CD14-positive monocyte (primary cell): ENCODE measurements around the gene BDH2. TPM values are rescaled to one million over a fixed set of nuclear protein-coding genes. Genes with fewer than 3 reads are reported as not detected.

Source experiments
- DNase-seq, 3 donors: peaks; one replicate each; pipeline ENCODE4 v3.0.0-alpha.2; 2011 to 2022
- H2AFZ ChIP-seq: 2 replicates; pipeline ENCODE4 v1.6.0; 2012; ENCODE audit warnings: mild to moderate bottlenecking, low read depth, low read length, inconsistent platforms; ENCODE audit not compliant: insufficient read depth, poor library complexity, severe bottlenecking
- H3K27ac ChIP-seq, 2 donors: 1 replicate in 1 of 2; 2 replicates in 1 of 2; pipeline ENCODE4 v1.5.1; 2012 to 2013; ENCODE audit warnings: low read length in 2 of 2, control low read depth in 1 of 2, inconsistent platforms in 1 of 2, low read depth in 1 of 2, mild to moderate bottlenecking in 1 of 2
- H3K27me3 ChIP-seq, 2 donors: one replicate each; pipeline versions ENCODE4 v1.6.0 to v1.6.1; 2011 to 2013; ENCODE audit warnings: low read length in 2 of 2; ENCODE audit not compliant: control insufficient read depth in 2 of 2, insufficient read depth in 2 of 2
- H3K36me3 ChIP-seq, 2 donors: replicated peaks in 1 of 2; 1 replicate in 1 of 2; 2 replicates in 1 of 2; pipeline versions ENCODE4 v1.5.1 to v1.6.1; 2012 to 2013; ENCODE audit warnings: low read length in 2 of 2, control low read depth in 1 of 2, inconsistent platforms in 1 of 2, mild to moderate bottlenecking in 1 of 2; ENCODE audit not compliant: insufficient read depth in 2 of 2, control insufficient read depth in 1 of 2
- H3K4me1 ChIP-seq, 2 donors: 1 replicate in 1 of 2; 2 replicates in 1 of 2; pipeline versions ENCODE4 v1.5.1 to v1.6.1; 2012 to 2013; ENCODE audit warnings: low read length in 2 of 2, control low read depth in 1 of 2, inconsistent platforms in 1 of 2, mild to moderate bottlenecking in 1 of 2, moderate library complexity in 1 of 2; ENCODE audit not compliant: insufficient read depth in 2 of 2, control insufficient read depth in 1 of 2
- H3K4me2 ChIP-seq: replicated peaks from 2 replicates; pipeline ENCODE3; 2012; ENCODE audit warnings: low read length, moderate library complexity, mild to moderate bottlenecking; ENCODE audit not compliant: poor library complexity, severe bottlenecking; ENCODE audit errors: extremely low read depth
- H3K4me3 ChIP-seq, 3 experiments: fragments of 200-600 bp in 1 of 3; sonication (generic) in 1 of 3; replicated peaks in 1 of 3; 1 replicate in 2 of 3; 2 replicates in 1 of 3; pipeline ENCODE4 v1.5.1; 2011 to 2013; ENCODE audit warnings: low read length in 3 of 3, mild to moderate bottlenecking in 3 of 3, control low read depth in 2 of 3, low read depth in 2 of 3, inconsistent platforms in 1 of 3, moderate library complexity in 1 of 3
- H3K79me2 ChIP-seq: 2 replicates; pipeline ENCODE4 v1.6.0; 2012; ENCODE audit warnings: mild to moderate bottlenecking, control low read depth, inconsistent platforms, low read length, moderate library complexity; ENCODE audit not compliant: insufficient read depth
- H3K9ac ChIP-seq: 2 replicates; pipeline ENCODE4 v1.6.0; 2017; ENCODE audit warnings: low read length, mild to moderate bottlenecking; ENCODE audit not compliant: insufficient read depth, poor library complexity, severe bottlenecking
- H3K9me3 ChIP-seq, 2 donors: replicated peaks in 1 of 2; 1 replicate in 1 of 2; 2 replicates in 1 of 2; pipeline versions ENCODE4 v1.5.1 to v1.6.1; 2012 to 2013; ENCODE audit warnings: low read length in 2 of 2, control low read depth in 1 of 2; ENCODE audit not compliant: control insufficient read depth in 1 of 2, insufficient read depth in 1 of 2
- H4K20me1 ChIP-seq: 2 replicates; pipeline ENCODE4 v1.6.0; 2012; ENCODE audit warnings: mild to moderate bottlenecking, low read length, control low read depth, moderate library complexity; ENCODE audit not compliant: insufficient read depth
- H3K27ac Mint-ChIP-seq, 7 donors: one replicate each; pipeline ENCODE4 v1.8.0; 2020; ENCODE audit warnings: mild to moderate bottlenecking in 7 of 7, mixed read lengths in 7 of 7, moderate library complexity in 6 of 7, inconsistent platforms in 2 of 7
- H3K27me3 Mint-ChIP-seq, 3 donors: one replicate each; pipeline ENCODE4 v1.8.0; 2021 to 2022; ENCODE audit warnings: low read depth in 3 of 3, mild to moderate bottlenecking in 3 of 3, mixed read lengths in 3 of 3, moderate library complexity in 3 of 3, inconsistent platforms in 1 of 3
- H3K36me3 Mint-ChIP-seq, 2 donors: one replicate each; pipeline ENCODE4 v1.8.0; 2020; ENCODE audit warnings: mixed read lengths in 2 of 2, inconsistent platforms in 1 of 2, mild to moderate bottlenecking in 1 of 2
- H3K4me1 Mint-ChIP-seq: one replicate; pipeline ENCODE4 v1.8.0; 2020; ENCODE audit warnings: mild to moderate bottlenecking, mixed read lengths
- H3K4me3 Mint-ChIP-seq, 2 donors: one replicate each; pipeline ENCODE4 v1.8.0; 2020; ENCODE audit warnings: mild to moderate bottlenecking in 2 of 2, mixed read lengths in 2 of 2, moderate library complexity in 1 of 2
- H3K9me3 Mint-ChIP-seq, 7 donors: one replicate each; pipeline ENCODE4 v1.8.0; 2020 to 2022; ENCODE audit warnings: mixed read lengths in 7 of 7, mild to moderate bottlenecking in 6 of 7, moderate library complexity in 6 of 7, inconsistent platforms in 2 of 7
- CTCF ChIP-seq: fragments of 200-600 bp; IDR thresholded peaks from one replicate; pipeline ENCODE4 v1.8.0; 2022; ENCODE audit warnings: antibody characterized with exemption, mild to moderate bottlenecking
- WGBS: methylation state at CpG from one replicate; pipeline ENCODE4 v1.1.5; 2013; ENCODE audit warnings: missing lambda C conversion rate; ENCODE audit not compliant: insufficient coverage; 5-methylcytosine and 5-hydroxymethylcytosine counted together
- intact Hi-C, 2 donors: fragments of 100-400 bp; cut with micrococcal nuclease; formaldehyde crosslinking; loops; one replicate each; pipeline versions ENCODE4 v1.15.0 to v1.15.1; 2023
- polyA plus RNA-seq, 3 donors: library from polyadenylated mRNA; depleted of rRNA in 1 of 3; unstranded in 2 of 3; stranded (reverse) in 1 of 3; fragments of 300-500 nt in 2 of 3; fragments of >200 nt in 1 of 3; fragmentation: Illumina TruSeq in 2 of 3; gene quantifications; 1 replicate in 2 of 3; 2 replicates in 1 of 3; pipeline ENCODE4 v1.2.3, GENCODE V29; 2012 to 2021

Gene BDH2
- polyA plus RNA-seq, 3 donors: 6.2 to 8.5 (median 6.8) TPM

GRCh38 chr4:103075894-103076746 lies 23.5 kb downstream of the BDH2 start:
- Histone ChIP-seq H2AFZ (peak overlapping the region; percentile 89), H3K4me3 (peak overlapping the region; percentile 42 to 72 (median 46)), H3K9ac (peak overlapping the region; percentile 65), H3K9me3 (no peaks in the 10 kb centered on the region), H3K27ac (peak overlapping the region in 1 of 2 donors; percentile 0), H3K27me3 (peaks cover 3 to 12% of the 10 kb centered on the region in 2 donors), H3K4me1 (peaks cover 25 to 33% of the 10 kb centered on the region in 2 donors), H3K79me2 (no peaks in the 10 kb centered on the region), H3K36me3 (no peaks in the 10 kb centered on the region), H3K4me2 (peak overlapping the region; percentile 87), H4K20me1 (no peaks in the 10 kb centered on the region)
- Mint-ChIP-seq H3K36me3 (peaks cover 0 to 5% of the 10 kb centered on the region in 2 donors), H3K4me3 (peak overlapping the region; percentile 90 to 95), H3K27me3 (peaks cover 11 to 18% (median 16%) of the 10 kb centered on the region in 3 donors), H3K27ac (peak overlapping the region in 5 of 7 donors; percentile 22 to 78 (median 66)), H3K4me1 (peaks cover 29% of the 10 kb centered on the region), H3K9me3 (no peaks in the 10 kb centered on the region)
- under 1% methylated on average over 81 of the region's 82 CpGs for WGBS
- DNase-seq: peak; percentile 14 to 34 (median 29)
- TF ChIP-seq CTCF: no peak
- intact Hi-C loops: no loop called here

GRCh38 chr4:103075435-103075893 lies 24.2 kb downstream of the BDH2 start:
- Histone ChIP-seq H3K27ac (no peak overlapping the region), H3K4me2 (peak overlapping the region; percentile 87), H2AFZ (peak overlapping the region; percentile 89), H3K79me2 (no peaks in the 10 kb centered on the region), H3K9me3 (no peaks in the 10 kb centered on the region), H3K9ac (no peak overlapping the region), H3K4me3 (peak overlapping the region in 2 of 3 experiments; percentile 42 to 72), H4K20me1 (no peaks in the 10 kb centered on the region), H3K27me3 (peaks cover 3 to 12% of the 10 kb centered on the region in 2 donors), H3K4me1 (peaks cover 25 to 33% of the 10 kb centered on the region in 2 donors), H3K36me3 (no peaks in the 10 kb centered on the region)
- Mint-ChIP-seq H3K27ac (peak overlapping the region in 4 of 7 donors; percentile 17 to 82 (median 73)), H3K9me3 (no peaks in the 10 kb centered on the region), H3K36me3 (peaks cover 0 to 2% of the 10 kb centered on the region in 2 donors), H3K4me1 (peaks cover 29% of the 10 kb centered on the region), H3K27me3 (peaks cover 11 to 18% (median 17%) of the 10 kb centered on the region in 3 donors), H3K4me3 (peak overlapping the region; percentile 90 to 95)
- DNase-seq: no peak
- 40% methylated on average over 1 of the region's 4 CpGs for WGBS
- intact Hi-C loops: no loop called here
- TF ChIP-seq CTCF: no peak
